ENCODE measurements around the gene TMEM132E.

- TF ChIP-seq CEBPB (IDR thresholded peaks at IDR 0.05) (no peak), NPAS2 (CRISPR knock-in tag; IDR thresholded peaks at IDR 0.05; ENCODE audit: borderline replicate concordance) (no peak), POLR2A (IDR thresholded peaks at IDR 0.05; ENCODE audit: low read length) (no peak), USF2 (IDR thresholded peaks at IDR 0.05) (no peak), SMC3 (IDR thresholded peaks at IDR 0.05) (no peak), MYC (IDR thresholded peaks at IDR 0.05; ENCODE audit: borderline replicate concordance, low read length) (no peak), JUN (IDR thresholded peaks at IDR 0.05) (no peak), CTCF (IDR thresholded peaks at IDR 0.05) (no peak)
These were observed 29.8 kb downstream of the TMEM132E start for GRCh38 chr17:34609210-34609609.
